RWPE2 (cell line): ENCODE results near the gene CFAP77.

Source experiments
- ATAC-seq: fragments of 200-7000 bp; cut with Tn5 transposase; 3 replicates; pipeline ENCODE4 v1.9.1; 2021; ENCODE audit warnings: low read depth
- DNase-seq: peaks from one replicate; pipeline ENCODE4 v3.0.0-alpha.2; 2020; ENCODE audit warnings: low spot score
- H3K27ac ChIP-seq: fragments of 450-650 bp; 2 replicates; pipeline ENCODE4 v1.5.1; 2017; ENCODE audit warnings: mild to moderate bottlenecking; ENCODE audit not compliant: poor library complexity, severe bottlenecking
- H3K27me3 ChIP-seq: fragments of 250-450 bp; sonication (Bioruptor Pico); 2 replicates; pipeline ENCODE4 v1.5.1; 2021; ENCODE audit warnings: mild to moderate bottlenecking, moderate library complexity; ENCODE audit not compliant: insufficient read depth, poor library complexity, severe bottlenecking
- H3K36me3 ChIP-seq: fragments of 250-450 bp; sonication (Bioruptor Pico); 2 replicates; pipeline ENCODE4 v1.5.1; 2020; ENCODE audit warnings: low read depth, mild to moderate bottlenecking, moderate library complexity
- H3K4me1 ChIP-seq: fragments of 250-450 bp; sonication (Bioruptor Pico); 2 replicates; pipeline ENCODE4 v1.5.1; 2021; ENCODE audit warnings: mild to moderate bottlenecking, moderate library complexity; ENCODE audit not compliant: insufficient read depth, poor library complexity, severe bottlenecking
- H3K4me3 ChIP-seq: fragments of 250-450 bp; sonication (Bioruptor Pico); 2 replicates; pipeline ENCODE4 v1.5.1; 2021; ENCODE audit warnings: mild to moderate bottlenecking, moderate library complexity; ENCODE audit not compliant: severe bottlenecking
- H3K9me3 ChIP-seq: fragments of 250-450 bp; sonication (Bioruptor Pico); 2 replicates; pipeline ENCODE4 v1.5.1; 2021; ENCODE audit warnings: mild to moderate bottlenecking, moderate library complexity; ENCODE audit not compliant: severe bottlenecking
- TF ChIP-seq, protein P1 (sequence below): fragments of 450-650 bp; IDR thresholded peaks from one replicate; pipeline ENCODE4 v1.5.1; 2017; ENCODE audit warnings: mild to moderate bottlenecking, moderate library complexity; ENCODE audit not compliant: poor library complexity, severe bottlenecking

CFAP77 gene

DNA sequence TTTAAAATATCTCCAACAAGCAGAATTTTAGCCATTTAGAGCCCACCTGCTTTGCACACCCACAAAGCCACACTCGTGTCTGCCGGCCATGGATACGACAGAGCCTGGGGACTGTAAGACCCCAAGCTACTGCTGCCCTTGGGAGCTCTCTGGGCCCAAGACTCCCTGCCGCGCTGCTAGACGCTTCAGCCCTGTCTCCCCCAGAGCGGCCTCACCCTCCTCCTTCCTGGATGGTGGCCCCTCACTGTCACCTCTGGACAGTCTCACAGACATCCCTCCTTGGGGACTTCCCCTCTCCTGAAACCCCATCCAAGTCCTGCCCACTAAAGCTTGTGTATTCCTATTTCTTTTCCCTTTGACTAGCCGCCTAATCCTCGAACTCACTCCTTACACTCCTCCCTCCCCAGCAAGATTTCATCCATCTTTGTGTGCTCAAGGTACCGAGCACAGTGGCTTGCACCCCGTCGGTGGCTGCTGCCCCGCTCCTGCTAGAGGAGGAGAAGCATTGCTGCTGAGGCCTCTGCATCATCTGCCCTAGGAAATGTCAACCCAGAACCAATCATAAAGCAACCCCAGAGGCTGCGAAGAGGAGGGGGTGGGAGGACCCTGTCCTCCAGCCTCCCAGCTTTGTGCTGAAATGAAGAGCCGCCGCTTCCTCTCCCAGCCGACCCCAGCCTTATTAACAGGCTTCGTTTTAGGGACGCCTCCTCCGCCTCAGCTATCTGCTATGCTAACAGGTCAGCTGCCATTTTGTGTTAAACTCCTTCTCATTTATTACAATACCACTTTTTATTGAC is 71.2 kb downstream of the CFAP77 start:
- Histone ChIP-seq H3K4me1 (no peaks in the 10 kb centered on the region), H3K4me3 (no peak overlapping the region), H3K9me3 (no peaks in the 10 kb centered on the region), H3K27me3 (peaks cover 20% of the 10 kb centered on the region), H3K27ac (no peak overlapping the region), H3K36me3 (no peaks in the 10 kb centered on the region)
- DNase-seq (no peak), ATAC-seq (no peak)
- TF ChIP-seq, protein P1, sequence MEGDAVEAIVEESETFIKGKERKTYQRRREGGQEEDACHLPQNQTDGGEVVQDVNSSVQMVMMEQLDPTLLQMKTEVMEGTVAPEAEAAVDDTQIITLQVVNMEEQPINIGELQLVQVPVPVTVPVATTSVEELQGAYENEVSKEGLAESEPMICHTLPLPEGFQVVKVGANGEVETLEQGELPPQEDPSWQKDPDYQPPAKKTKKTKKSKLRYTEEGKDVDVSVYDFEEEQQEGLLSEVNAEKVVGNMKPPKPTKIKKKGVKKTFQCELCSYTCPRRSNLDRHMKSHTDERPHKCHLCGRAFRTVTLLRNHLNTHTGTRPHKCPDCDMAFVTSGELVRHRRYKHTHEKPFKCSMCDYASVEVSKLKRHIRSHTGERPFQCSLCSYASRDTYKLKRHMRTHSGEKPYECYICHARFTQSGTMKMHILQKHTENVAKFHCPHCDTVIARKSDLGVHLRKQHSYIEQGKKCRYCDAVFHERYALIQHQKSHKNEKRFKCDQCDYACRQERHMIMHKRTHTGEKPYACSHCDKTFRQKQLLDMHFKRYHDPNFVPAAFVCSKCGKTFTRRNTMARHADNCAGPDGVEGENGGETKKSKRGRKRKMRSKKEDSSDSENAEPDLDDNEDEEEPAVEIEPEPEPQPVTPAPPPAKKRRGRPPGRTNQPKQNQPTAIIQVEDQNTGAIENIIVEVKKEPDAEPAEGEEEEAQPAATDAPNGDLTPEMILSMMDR, result no peak

DNA sequence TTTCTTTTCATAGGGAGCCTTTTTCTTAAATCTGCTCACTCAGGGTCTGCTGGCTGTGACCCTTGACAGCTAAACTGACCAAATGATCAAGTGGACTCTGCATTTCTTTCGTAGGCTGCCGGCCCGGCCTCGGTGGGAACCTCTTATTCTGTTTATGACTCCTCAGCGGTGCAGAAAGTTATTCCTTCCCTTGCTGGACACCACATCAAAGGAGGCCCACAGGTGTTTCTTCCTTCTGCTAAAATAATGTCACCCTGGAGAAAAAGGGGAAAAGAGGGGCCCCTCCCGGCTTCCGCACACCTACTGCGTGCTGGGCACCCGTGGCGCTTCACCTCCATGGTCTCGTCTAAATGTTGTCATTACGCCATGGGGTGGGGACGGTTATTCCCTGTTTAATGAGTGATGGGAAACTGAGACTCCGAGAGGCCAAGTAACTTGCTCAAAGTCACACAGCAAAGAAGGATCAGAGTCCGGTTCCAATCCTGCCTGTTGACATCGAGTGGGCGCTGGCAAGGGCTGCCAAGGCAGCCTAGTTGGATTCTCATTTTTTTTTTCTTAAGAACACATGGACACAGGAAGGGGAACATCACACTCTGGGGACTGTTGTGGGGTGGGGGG is 72.3 kb downstream of the CFAP77 start:
- Histone ChIP-seq H3K4me3 (no peak overlapping the region), H3K27me3 (peaks cover 27% of the 10 kb centered on the region)
- TF ChIP-seq, protein P1, result no peak

DNA sequence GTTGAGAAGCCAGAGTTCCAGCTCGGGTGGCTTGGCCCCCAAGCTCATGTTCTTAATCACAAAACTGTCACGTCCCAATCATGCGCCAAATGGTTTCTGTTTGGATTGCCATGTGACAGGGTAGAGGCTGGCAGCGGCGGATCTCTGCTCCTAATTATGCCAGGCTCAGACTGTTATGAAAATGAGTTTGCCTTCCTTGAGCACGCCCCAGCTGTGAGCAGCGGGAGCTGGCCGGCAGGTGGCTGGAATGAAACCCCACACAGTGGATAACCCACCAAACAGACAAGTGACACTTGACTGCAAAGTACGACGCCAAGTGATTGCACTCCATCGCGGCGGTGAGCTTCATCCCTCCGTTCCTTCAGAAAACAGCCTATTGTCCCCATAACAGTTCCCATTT is 75.4 kb downstream of the CFAP77 start:
- H3K9me3 ChIP-seq, result no peaks in the 10 kb centered on the region
- peaks cover 58% of the 10 kb centered on the region for H3K27me3 ChIP-seq
- no peak for ATAC-seq
- TF ChIP-seq, protein P1, result no peak
- no peaks in the 10 kb centered on the region for H3K36me3 ChIP-seq
- no peak for DNase-seq
- H3K27ac ChIP-seq, result no peak overlapping the region
- no peak overlapping the region for H3K4me3 ChIP-seq
- H3K4me1 ChIP-seq, result no peaks in the 10 kb centered on the region

More for the DNA sequence above, 72.3 kb downstream of the CFAP77 start:
- Histone ChIP-seq H3K9me3 (no peaks in the 10 kb centered on the region), H3K27ac (no peak overlapping the region), H3K4me1 (no peaks in the 10 kb centered on the region), H3K36me3 (no peaks in the 10 kb centered on the region)
- no peak for DNase-seq
- ATAC-seq, result no peak

DNA sequence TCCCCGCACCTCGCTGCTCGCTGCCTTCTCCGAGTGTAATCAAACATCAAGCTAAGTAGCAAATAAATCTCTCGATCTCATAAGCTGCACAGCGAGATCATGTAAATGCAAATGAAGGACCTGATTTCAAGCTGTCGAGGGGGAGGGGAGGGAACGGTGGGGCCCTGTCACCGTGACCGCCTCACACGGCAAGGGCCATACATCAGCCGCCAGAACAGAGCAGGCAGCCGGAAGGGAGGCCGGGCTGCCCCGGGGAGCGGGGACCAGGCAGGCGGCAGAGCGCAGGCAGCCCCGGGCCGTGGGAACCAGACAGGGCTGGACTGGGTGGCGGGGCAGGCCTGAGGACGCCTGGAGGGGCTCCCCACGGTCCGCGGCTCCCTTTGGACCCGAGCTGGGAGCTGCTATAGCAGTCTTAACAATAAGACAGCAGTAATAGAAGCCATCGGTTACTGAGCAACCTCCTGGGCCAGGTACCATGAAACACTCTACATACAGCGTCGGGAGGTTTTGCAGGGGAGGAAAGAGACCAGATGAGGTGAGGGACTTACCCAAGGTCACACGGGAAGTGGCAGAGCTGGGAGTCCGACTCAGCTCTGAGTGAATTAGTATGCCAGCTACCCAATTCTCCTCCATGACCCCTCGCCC is 76.8 kb downstream of the CFAP77 start:
- DNase-seq, result no peak
- H3K9me3 ChIP-seq, result no peaks in the 10 kb centered on the region
- no peaks in the 10 kb centered on the region for H3K4me1 ChIP-seq
- H3K27me3 ChIP-seq, result peaks cover 72% of the 10 kb centered on the region
- no peak overlapping the region for H3K27ac ChIP-seq
- no peaks in the 10 kb centered on the region for H3K36me3 ChIP-seq
- no peak overlapping the region for H3K4me3 ChIP-seq
- ATAC-seq, result no peak
- TF ChIP-seq, protein P1, result no peak
